K562 (cell line): ENCODE data around the gene ITSN1. TPM values are rescaled to one million over a fixed set of nuclear protein-coding genes. Genes with fewer than 3 reads are reported as not detected.

ENCODE experiments used
- FOXK1 ChIP-seq: sonication (generic); formaldehyde crosslinking; IDR thresholded peaks from 2 replicates; pipeline ENCODE4 v1.8.0; 2022; ENCODE audit warnings: missing genetic modification reagents, mild to moderate bottlenecking, borderline replicate concordance
- HDAC2 ChIP-seq: fragments of 450-650 bp; IDR thresholded peaks from 2 replicates; pipeline ENCODE4 v1.6.1; 2016; ENCODE audit warnings: mild to moderate bottlenecking
- HMGXB4 ChIP-seq: sonication (generic); formaldehyde crosslinking; IDR thresholded peaks from 2 replicates; pipeline ENCODE4 v1.8.1; 2023; ENCODE audit warnings: mild to moderate bottlenecking, missing genetic modification reagents
- MCM3 ChIP-seq: fragments of 450-650 bp; IDR thresholded peaks from 2 replicates; pipeline ENCODE4 v1.6.1; 2016
- MLLT1 ChIP-seq, 2 experiments: fragments of 450-650 bp; IDR thresholded peaks; 2 replicates each; pipeline ENCODE4 v1.6.1; 2016
- PRMT5 ChIP-seq: sonication (generic); formaldehyde crosslinking; IDR thresholded peaks from 2 replicates; pipeline ENCODE4 v1.5.0; 2020; ENCODE audit warnings: missing genetic modification reagents
- RERE ChIP-seq: sonication (generic); formaldehyde crosslinking; IDR thresholded peaks from 2 replicates; pipeline ENCODE4 v1.8.0; 2023; ENCODE audit warnings: missing genetic modification reagents, mild to moderate bottlenecking, borderline replicate concordance
- SMC3 ChIP-seq: conservative IDR thresholded peaks from 2 replicates; pipeline ENCODE4 v1.6.1; 2011; ENCODE audit warnings: low read depth, low read length, improper control_type of control experiment; ENCODE audit not compliant: insufficient read depth
- STAG1 ChIP-seq: sonication (generic); formaldehyde crosslinking; IDR thresholded peaks from 2 replicates; pipeline ENCODE4 v1.5.0; 2020; ENCODE audit warnings: missing genetic modification reagents, borderline replicate concordance
- THRA ChIP-seq: fragments of 450-650 bp; IDR thresholded peaks from 2 replicates; pipeline ENCODE4 v1.6.1; 2017; ENCODE audit warnings: mild to moderate bottlenecking, moderate library complexity
- XRCC3 ChIP-seq: fragments of 450-650 bp; IDR thresholded peaks from 2 replicates; pipeline ENCODE4 v1.6.1; 2017; ENCODE audit warnings: mild to moderate bottlenecking, moderate library complexity
- ZNF239 ChIP-seq: fragments of 250-450 bp; sonication (Bioruptor Pico); IDR thresholded peaks from 2 replicates; pipeline ENCODE4 v1.4.0; 2020; ENCODE audit warnings: mild to moderate bottlenecking
- ZNF347 ChIP-seq: fragments of 450-650 bp; formaldehyde crosslinking; IDR thresholded peaks from 2 replicates; pipeline ENCODE4 v1.4.0; 2020; ENCODE audit warnings: low read depth, mild to moderate bottlenecking, moderate library complexity
- ZNF644 ChIP-seq: fragments of 200-800 bp; sonication (Bioruptor generic); IDR thresholded peaks from 2 replicates; pipeline ENCODE4 v1.6.1; 2016; ENCODE audit warnings: low read depth, missing genetic modification characterization, missing compliant biosample characterization
- polyA plus RNA-seq, 8 experiments: library from polyadenylated mRNA; depleted of rRNA in 4 of 8; stranded (reverse) in 5 of 8; unstranded in 3 of 8; fragments of >200 nt; fragmentation: Nextera tagmentation in 2 of 8; fragmentation: Illumina TruSeq in 1 of 8; extraction: Ambion mirVana in 2 of 8; extraction: Trizol in 1 of 8; gene quantifications; 2 replicates each; pipeline versions ENCODE4 v1.2.1 to v1.2.3, GENCODE V29; 2011 to 2014; ENCODE audit warnings: inconsistent platforms in 1 of 8, missing spikeins in 1 of 8
- total RNA-seq, 7 experiments: library from RNA; depleted of rRNA in 6 of 7; stranded (reverse); fragments of >200 nt in 6 of 7; fragmentation: Illumina TruSeq in 2 of 7; extraction: Trizol in 2 of 7; gene quantifications; 2 replicates each; pipeline versions ENCODE4 v1.2.1 to v1.2.3, GENCODE V29; 2011 to 2021; ENCODE audit warnings: low replicate concordance in 1 of 7

The ITSN1 gene
- total and polyA plus RNA-seq, 9 of the 15 experiments (the other 6 are each of a cell fraction or from before 2014, with no cell fraction given), result 1.1 to 12.6 (median 4.8) TPM

GRCh38 chr21:33642027-33642895 lies at the start of gene ITSN1 (continued):
- no peak for TF ChIP-seq ZNF239
- peak; percentile 94 for TF ChIP-seq HDAC2
- 0 out of 2 replicates have a peak, but pooled peaks have one; percentile 44 for TF ChIP-seq HMGXB4 (CRISPR knock-in tag)
- no peak for TF ChIP-seq ZNF347 (CRISPR knock-in tag)
- no peak for TF ChIP-seq FOXK1 (CRISPR knock-in tag)
- no peak for TF ChIP-seq STAG1 (CRISPR knock-in tag)
- no peak for TF ChIP-seq XRCC3
- TF ChIP-seq PRMT5 (CRISPR knock-in tag), result no peak
- TF ChIP-seq RERE (CRISPR knock-in tag), result no peak
- no peak for TF ChIP-seq SMC3
- TF ChIP-seq THRA, result no peak
- peak; percentile 20 to 53; a peak in 2 of 4 replicates for TF ChIP-seq MLLT1 (IDR thresholded peaks at IDR 0.05)
- no peak for TF ChIP-seq MCM3
- no peak for TF ChIP-seq ZNF644 (tag)
